Measurements from ENCODE around the gene TMEM86A.

- TF ChIP-seq POLR2A (IDR thresholded peaks at IDR 0.05) (no peak), EP300 (IDR thresholded peaks at IDR 0.05) (no peak), CTCF (IDR thresholded peaks at IDR 0.05) (no peak), POLR2AphosphoS5 (IDR thresholded peaks at IDR 0.05) (no peak)
Observed at GRCh38 chr11:18704698-18705097, 6.1 kb downstream of the TMEM86A start.

Measured in suprapubic skin (tissue), 4 donors.